Femur (tissue), 1 donor: ENCODE data around the gene PDE4DIP.
"Not testable (repeated sequence)": the region's sequence is repeated elsewhere in the genome, so short reads cannot be mapped to it uniquely, and the experiment has no call there.

ENCODE experiments used
- DNase-seq: peaks from one replicate; pipeline ENCODE4 v3.0.0-alpha.2; 2017

Gene PDE4DIP

GRCh38 chr1:148923798-148924197, 79.6 kb downstream of the PDE4DIP start:
- not testable (repeated sequence) for DNase-seq

- not testable (repeated sequence) for DNase-seq
Measured at GRCh38 chr1:148927645-148928044, 83.4 kb downstream of the PDE4DIP start.

GRCh38 chr1:148929253-148929652, 85.0 kb downstream of the PDE4DIP start:
- not testable (repeated sequence) for DNase-seq

- DNase-seq, result not testable (repeated sequence)
Measured at GRCh38 chr1:148935381-148936002, 91.3 kb downstream of the PDE4DIP start.

GRCh38 chr1:148942906-148943305, 98.7 kb downstream of the PDE4DIP start:
- DNase-seq, result not testable (repeated sequence)

- DNase-seq, result not testable (repeated sequence)
Measured at GRCh38 chr1:148945130-148945529, 100.9 kb downstream of the PDE4DIP start.

- DNase-seq, result not testable (repeated sequence)
Measured at GRCh38 chr1:148948768-148949167, 104.5 kb downstream of the PDE4DIP start.

- DNase-seq, result peak; percentile 87
Measured at GRCh38 chr1:148951336-148952227, 107.4 kb downstream of the PDE4DIP start.

GRCh38 chr1:148952253-148952937, 108.2 kb downstream of the PDE4DIP start:
- DNase-seq, result not testable (repeated sequence)

GRCh38 chr1:148952938-148953616, 108.8 kb downstream of the PDE4DIP start:
- DNase-seq, result peak; percentile 44

GRCh38 chr1:148953730-148954129, 109.5 kb downstream of the PDE4DIP start:
- not testable (repeated sequence) for DNase-seq

- DNase-seq, result not testable (repeated sequence)
Measured at GRCh38 chr1:148958343-148958742, 114.1 kb downstream of the PDE4DIP start.

GRCh38 chr1:148960212-148961000, 116.2 kb downstream of the PDE4DIP start:
- DNase-seq, result not testable (repeated sequence)

GRCh38 chr1:148962127-148962857, 118.1 kb downstream of the PDE4DIP start:
- DNase-seq, result not testable (repeated sequence)

GRCh38 chr1:148966084-148966483, 121.9 kb downstream of the PDE4DIP start:
- not testable (repeated sequence) for DNase-seq

- DNase-seq, result not testable (repeated sequence)
Measured at GRCh38 chr1:148967580-148967979, 123.4 kb downstream of the PDE4DIP start.

- not testable (repeated sequence) for DNase-seq
Measured at GRCh38 chr1:148968682-148969081, 124.5 kb downstream of the PDE4DIP start.

GRCh38 chr1:148969126-148969525, 124.9 kb downstream of the PDE4DIP start:
- not testable (repeated sequence) for DNase-seq

- DNase-seq, result not testable (repeated sequence)
Measured at GRCh38 chr1:148975453-148975852, 131.2 kb downstream of the PDE4DIP start.

- not testable (repeated sequence) for DNase-seq
Measured at GRCh38 chr1:148975866-148976537, 131.8 kb downstream of the PDE4DIP start.
